Gastroesophageal sphincter (tissue), 4 donors: ENCODE data around the gene KCNK7. TPM values are rescaled to one million over a fixed set of nuclear protein-coding genes. Genes with fewer than 3 reads are reported as not detected.

Source experiments
- ATAC-seq: fragments of 150-250 bp; one replicate; pipeline ENCODE4 v1.9.1; 2016; ENCODE audit warnings: mild to moderate bottlenecking, moderate library complexity
- H3K27ac ChIP-seq, 4 donors: fragments of 200-600 bp; sonication (generic) in 3 of 4; 1 replicate in 3 of 4; 2 replicates in 1 of 4; pipeline ENCODE4 v1.5.1; 2016 to 2019
- H3K27me3 ChIP-seq: fragments of 200-600 bp; sonication (generic); one replicate; pipeline ENCODE4 v1.5.1; 2019
- H3K36me3 ChIP-seq, 2 donors: fragments of 200-600 bp; sonication (generic); one replicate each; pipeline ENCODE4 v1.5.1; 2019; ENCODE audit warnings: control low read depth in 1 of 2
- H3K4me1 ChIP-seq, 3 donors: fragments of 200-600 bp; sonication (generic); 1 replicate in 2 of 3; 2 replicates in 1 of 3; pipeline ENCODE4 v1.5.1; 2016 to 2019; ENCODE audit warnings: control low read depth in 2 of 3
- H3K4me3 ChIP-seq, 2 donors: fragments of 200-600 bp; sonication (generic); one replicate each; pipeline ENCODE4 v1.5.1; 2019; ENCODE audit warnings: mild to moderate bottlenecking in 1 of 2, moderate library complexity in 1 of 2
- H3K9me3 ChIP-seq, 3 donors: fragments of 200-600 bp; sonication (generic); one replicate each; pipeline ENCODE4 v1.5.1; 2017 to 2019; ENCODE audit warnings: control low read depth in 2 of 3
- EP300 ChIP-seq: sonication (generic); formaldehyde crosslinking; IDR thresholded peaks from one replicate; pipeline ENCODE4 v1.6.1; 2017; ENCODE audit warnings: antibody characterized with exemption, mild to moderate bottlenecking
- POLR2A ChIP-seq, 2 donors: fragments of 450-650 bp; IDR thresholded peaks; one replicate each; pipeline ENCODE4 v1.6.1; 2017; ENCODE audit warnings: antibody characterized with exemption in 2 of 2, mild to moderate bottlenecking in 2 of 2, moderate library complexity in 1 of 2
- POLR2AphosphoS5 ChIP-seq: sonication (generic); formaldehyde crosslinking; IDR thresholded peaks from one replicate; pipeline ENCODE4 v1.6.1; 2017; ENCODE audit warnings: antibody characterized with exemption
- WGBS, 2 donors: methylation state at CpG; one replicate each; pipeline ENCODE4 v1.1.5; 2018; ENCODE audit warnings: low coverage in 1 of 2; 5-methylcytosine and 5-hydroxymethylcytosine counted together
- total RNA-seq, 4 donors: library from RNA; depleted of rRNA; stranded (reverse); fragments of >200 nt; gene quantifications; one replicate each; pipeline ENCODE4 v1.1.0, GENCODE V29; 2016
- TF ChIP-seq, protein P1 (sequence below), 4 experiments: fragments of 200-600 bp in 2 of 4; fragments of 450-650 bp in 2 of 4; sonication (generic) in 1 of 4; IDR thresholded peaks; one replicate each; pipeline ENCODE4 v1.5.1; 2017 to 2019; ENCODE audit warnings: antibody characterized with exemption in 4 of 4, mild to moderate bottlenecking in 2 of 4, moderate library complexity in 2 of 4

Gene KCNK7
- total RNA-seq, 4 donors from 2014 or later: 0.40 to 1.5 (median 0.93) TPM; not detected in 1

DNA sequence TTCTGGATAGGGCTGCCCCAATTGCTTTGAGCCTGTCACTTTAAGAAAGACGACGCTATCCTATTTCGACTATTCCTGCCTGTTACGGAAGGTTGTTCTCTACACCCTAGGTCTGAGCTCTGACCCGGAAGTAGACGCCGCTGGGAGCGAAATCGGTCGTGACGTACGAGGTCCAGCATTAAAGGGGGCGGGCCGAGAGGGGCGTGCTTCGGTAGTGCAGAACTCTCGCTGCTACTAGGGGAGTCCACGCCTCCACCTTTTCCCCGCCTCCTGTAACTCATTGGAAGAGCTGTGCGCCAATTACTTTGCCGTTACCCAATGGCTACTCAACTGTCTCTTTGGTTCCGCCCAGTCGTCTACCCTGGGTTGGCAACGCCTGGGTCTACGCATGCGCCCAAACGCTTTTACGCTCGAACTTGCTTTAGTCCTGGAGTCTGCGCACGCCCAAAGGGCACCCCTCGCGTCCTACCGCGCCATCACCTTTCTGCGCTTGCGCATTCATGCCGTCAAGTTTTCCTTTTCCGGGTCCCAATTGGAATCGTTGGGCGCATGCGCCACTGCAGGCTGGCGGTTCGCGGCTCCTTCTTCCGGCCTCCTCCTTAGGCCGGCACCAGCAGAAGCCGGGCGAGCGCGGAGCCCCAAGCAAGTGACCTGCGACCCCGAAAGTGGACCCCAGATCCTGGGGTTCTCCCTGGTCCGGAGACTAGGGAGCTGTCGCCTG is 19.8 kb upstream of the KCNK7 start, which contains the start of gene PCNX3:
Gene PCNX3 (plus strand): TSS at position 548 of the 721 bp plus-strand sequence. CDS start 536 bp downstream, outside the sequence.
- ATAC-seq: peak; percentile 92
- H3K36me3 ChIP-seq: peaks cover 0 to 48% of the 10 kb centered on the region in 2 donors
- peak; percentile 45 to 59 for TF ChIP-seq POLR2A (IDR thresholded peaks at IDR 0.05)
- no peak for TF ChIP-seq EP300
- TF ChIP-seq POLR2AphosphoS5: peak; percentile 52
- TF ChIP-seq, protein P1, sequence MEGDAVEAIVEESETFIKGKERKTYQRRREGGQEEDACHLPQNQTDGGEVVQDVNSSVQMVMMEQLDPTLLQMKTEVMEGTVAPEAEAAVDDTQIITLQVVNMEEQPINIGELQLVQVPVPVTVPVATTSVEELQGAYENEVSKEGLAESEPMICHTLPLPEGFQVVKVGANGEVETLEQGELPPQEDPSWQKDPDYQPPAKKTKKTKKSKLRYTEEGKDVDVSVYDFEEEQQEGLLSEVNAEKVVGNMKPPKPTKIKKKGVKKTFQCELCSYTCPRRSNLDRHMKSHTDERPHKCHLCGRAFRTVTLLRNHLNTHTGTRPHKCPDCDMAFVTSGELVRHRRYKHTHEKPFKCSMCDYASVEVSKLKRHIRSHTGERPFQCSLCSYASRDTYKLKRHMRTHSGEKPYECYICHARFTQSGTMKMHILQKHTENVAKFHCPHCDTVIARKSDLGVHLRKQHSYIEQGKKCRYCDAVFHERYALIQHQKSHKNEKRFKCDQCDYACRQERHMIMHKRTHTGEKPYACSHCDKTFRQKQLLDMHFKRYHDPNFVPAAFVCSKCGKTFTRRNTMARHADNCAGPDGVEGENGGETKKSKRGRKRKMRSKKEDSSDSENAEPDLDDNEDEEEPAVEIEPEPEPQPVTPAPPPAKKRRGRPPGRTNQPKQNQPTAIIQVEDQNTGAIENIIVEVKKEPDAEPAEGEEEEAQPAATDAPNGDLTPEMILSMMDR (IDR thresholded peaks at IDR 0.05): peak in 1 of 4 experiments; percentile 7
- 1% methylated on average over 21 of the region's 55 CpGs; no CpG with 5 or more reads in 1 of the 2 donors for WGBS, 2 donors
- peak within 1 kb of the TSS; percentile 83 to 95 (median 92) for H3K27ac ChIP-seq
- H3K4me1 ChIP-seq: peaks cover 0 to 60% (median 41%) of the 10 kb centered on the region in 3 donors
- H3K9me3 ChIP-seq: no peaks in the 10 kb centered on the region
- peak within 1 kb of the TSS; percentile 86 to 99 for H3K4me3 ChIP-seq
- no peaks in the 10 kb centered on the region for H3K27me3 ChIP-seq

GRCh38 chr11:65613091-65613928 is 17.7 kb upstream of the KCNK7 start:
- 17% methylated on average over 7 of the region's 43 CpGs; no CpG with 5 or more reads in 1 of the 2 donors for WGBS, 2 donors
- ATAC-seq: no peak

DNA sequence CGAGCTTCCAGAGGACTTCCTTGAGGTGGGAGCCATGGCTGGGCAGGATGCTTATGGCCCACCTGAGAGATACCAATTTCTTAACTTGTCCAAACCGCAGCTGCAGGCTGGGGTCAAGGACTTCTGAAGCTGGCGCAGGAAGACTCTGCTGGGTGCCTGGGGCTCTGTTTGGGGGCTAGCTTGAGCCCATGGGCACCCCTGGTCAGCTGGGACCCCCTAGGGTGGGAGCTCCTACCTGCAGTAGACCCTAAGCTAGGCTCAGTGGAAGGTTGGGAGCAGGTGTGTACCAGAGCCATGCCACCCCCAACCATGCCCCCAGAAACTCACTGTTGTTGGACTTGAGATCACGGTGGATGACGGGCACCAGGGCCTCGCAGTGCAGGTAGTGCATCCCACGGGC is 17.1 kb upstream of the KCNK7 start:
- Histone ChIP-seq H3K9me3 (no peaks in the 10 kb centered on the region), H3K36me3 (peaks cover 0 to 47% of the 10 kb centered on the region in 2 donors), H3K27me3 (no peaks in the 10 kb centered on the region), H3K27ac (peak overlapping the region in 3 of 4 donors; percentile 83 to 95 (median 94)), H3K4me3 (peak overlapping the region; percentile 61 to 99), H3K4me1 (peaks cover 0 to 77% (median 56%) of the 10 kb centered on the region in 3 donors)
- 33% methylated on average over 1 of the region's 7 CpGs; no CpG with 5 or more reads in 1 of the 2 donors for WGBS, 2 donors
- TF ChIP-seq POLR2A (IDR thresholded peaks at IDR 0.05): no peak
- no peak for TF ChIP-seq EP300
- TF ChIP-seq, protein P1 (IDR thresholded peaks at IDR 0.05): no peak
- ATAC-seq: no peak

More at GRCh38 chr11:65613091-65613928, 17.7 kb upstream of the KCNK7 start:
- no peaks in the 10 kb centered on the region for H3K9me3 ChIP-seq
- H3K27ac ChIP-seq: peak overlapping the region; percentile 82 to 95 (median 88)
- H3K27me3 ChIP-seq: no peaks in the 10 kb centered on the region
- peak overlapping the region; percentile 61 to 99 for H3K4me3 ChIP-seq
- H3K36me3 ChIP-seq: peaks cover 0 to 47% of the 10 kb centered on the region in 2 donors
- H3K4me1 ChIP-seq: peaks cover 0 to 74% (median 55%) of the 10 kb centered on the region in 3 donors
- TF ChIP-seq POLR2AphosphoS5 (no peak), POLR2A (IDR thresholded peaks at IDR 0.05) (no peak)
- TF ChIP-seq, protein P1 (IDR thresholded peaks at IDR 0.05): no peak

DNA sequence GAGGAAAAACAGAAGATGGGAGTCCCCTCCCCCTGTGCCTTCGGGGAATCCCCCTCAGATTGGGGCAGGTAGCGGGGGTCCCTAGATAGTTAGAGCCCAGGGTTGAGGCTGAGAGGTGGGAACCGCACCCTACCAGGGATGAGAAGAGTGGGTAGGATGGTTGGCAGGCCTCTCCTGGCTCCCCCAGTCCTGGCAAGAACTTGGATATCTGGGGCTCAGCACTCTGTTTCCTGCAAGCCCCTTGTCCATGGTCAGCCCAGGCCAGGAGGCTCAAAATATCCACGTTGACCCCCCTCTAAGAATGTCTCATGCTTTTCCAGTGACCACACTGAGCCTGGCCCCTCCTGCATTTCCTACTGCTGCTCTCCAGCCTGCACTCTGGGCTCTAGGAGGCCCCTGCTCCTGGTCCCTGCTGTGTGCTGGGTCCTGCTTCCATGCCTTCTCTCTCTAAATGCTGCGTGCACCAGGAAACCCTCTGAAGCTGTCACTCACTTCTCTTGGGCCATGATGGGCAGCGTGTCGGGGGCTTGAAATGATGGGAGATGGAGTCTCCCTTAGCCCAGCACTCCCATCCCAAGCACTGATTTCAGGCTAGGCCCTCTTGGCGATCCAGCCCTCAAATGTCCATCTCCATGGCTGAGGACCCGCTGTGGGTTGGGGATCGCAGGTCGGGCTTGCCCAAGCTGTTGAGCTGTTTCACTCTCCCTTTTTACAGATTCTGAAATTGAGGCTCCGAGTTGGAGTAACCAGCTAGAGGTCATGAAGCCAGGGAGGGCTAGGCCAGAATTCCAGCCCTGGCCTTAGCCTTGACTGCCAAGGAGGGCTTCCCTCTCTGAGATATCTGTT is 16.4 kb upstream of the KCNK7 start:
- WGBS, 2 donors: 46 to 62% methylated on average over 6 of the region's 12 CpGs
- H3K27ac ChIP-seq: peak overlapping the region in 3 of 4 donors; percentile 83 to 95 (median 94)
- H3K9me3 ChIP-seq: no peaks in the 10 kb centered on the region
- ATAC-seq: no peak
- H3K27me3 ChIP-seq: no peaks in the 10 kb centered on the region
- H3K4me3 ChIP-seq: peak overlapping the region in 1 of 2 donors; percentile 99
- TF ChIP-seq, protein P1 (IDR thresholded peaks at IDR 0.05): no peak
- no peak for TF ChIP-seq EP300
- TF ChIP-seq POLR2A (IDR thresholded peaks at IDR 0.05): no peak
- peaks cover 0 to 45% of the 10 kb centered on the region in 2 donors for H3K36me3 ChIP-seq
- H3K4me1 ChIP-seq: peaks cover 0 to 77% (median 58%) of the 10 kb centered on the region in 3 donors
